CD4-positive, alpha-beta T cell treated with Interleukin-4 for 1 hour (primary cell): ENCODE measurements around the gene MCC.

Source experiments
- DNase-seq, 2 donors: peaks; one replicate each; pipeline ENCODE4 v3.0.0-alpha.2; 2020 to 2022

The MCC gene

DNA sequence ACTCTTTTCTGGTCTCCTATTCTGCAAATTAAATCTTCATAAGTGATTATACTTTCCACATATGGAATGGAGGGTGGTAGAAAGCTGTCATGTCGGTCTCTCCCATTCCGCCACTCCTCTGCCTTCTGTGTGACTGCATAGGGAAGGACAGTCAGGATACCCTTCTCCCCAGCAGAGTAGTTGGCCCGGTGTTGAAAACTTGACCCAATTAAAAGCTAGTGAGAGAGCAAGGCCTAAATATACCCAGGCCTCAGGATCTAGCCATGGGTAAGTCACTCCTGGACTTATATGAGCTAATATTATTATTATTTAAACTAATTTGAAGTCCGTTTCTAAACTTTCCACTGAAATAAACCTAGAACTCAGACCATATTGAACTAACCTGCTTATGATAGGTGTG lies 248.2 kb downstream of the MCC start:
- no peak for DNase-seq

- no peak for DNase-seq
Measured at GRCh38 chr5:113237893-113238292, 250.4 kb downstream of the MCC start.

DNA sequence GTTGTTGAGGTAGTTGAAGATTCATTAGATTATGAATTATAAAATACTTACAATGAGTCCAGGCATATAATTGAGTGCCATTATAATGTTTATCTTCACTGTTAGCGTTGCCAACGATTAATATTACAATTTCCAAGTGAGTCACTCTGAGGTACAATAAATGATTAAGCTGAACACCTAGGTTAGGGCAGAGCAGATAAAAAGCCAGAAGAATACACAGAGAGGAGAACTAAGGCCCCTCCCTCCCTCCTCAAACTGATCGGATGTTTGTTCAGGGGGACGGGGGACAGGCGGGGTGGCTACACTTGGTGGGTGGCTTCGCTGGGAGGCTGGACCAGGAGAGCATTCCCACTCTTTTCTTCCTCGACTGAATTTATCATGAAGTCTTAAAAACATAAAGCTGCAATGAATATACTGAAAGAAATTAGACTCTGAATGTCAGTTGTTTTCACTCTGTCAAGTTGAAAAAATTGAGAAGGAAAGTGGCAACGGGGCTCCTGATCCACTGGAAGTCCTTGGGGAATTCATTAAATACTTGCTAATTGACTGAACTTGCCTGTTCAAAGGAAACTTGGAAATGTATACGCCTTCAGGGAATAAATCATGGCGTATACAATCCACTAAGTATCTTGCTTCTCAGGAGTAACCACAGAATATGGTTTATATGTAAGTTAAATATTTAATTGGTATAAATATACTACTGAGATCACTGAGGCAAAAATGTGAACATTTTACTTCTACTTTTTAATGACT lies 251.5 kb downstream of the MCC start:
- DNase-seq = no peak

DNA sequence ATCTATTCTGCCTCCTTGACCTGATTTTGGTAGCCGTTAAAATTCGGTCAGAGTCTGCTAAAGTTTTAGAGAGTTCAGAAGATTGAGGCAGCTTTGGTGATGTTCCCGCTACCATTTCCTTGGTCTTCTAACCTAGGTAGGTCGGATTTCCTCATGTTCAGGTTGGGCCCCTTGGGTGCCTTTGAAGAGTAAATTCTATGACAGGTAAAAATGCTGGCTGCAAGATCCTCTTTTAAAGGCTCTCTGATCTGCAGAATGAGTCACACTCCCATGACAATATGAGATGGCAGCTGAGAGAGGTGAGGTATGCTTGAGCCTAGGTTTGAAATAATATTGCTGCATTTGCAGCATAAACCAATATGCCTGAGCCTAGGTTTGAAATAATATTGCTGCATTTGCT lies 252.4 kb downstream of the MCC start:
- DNase-seq = no peak

GRCh38 chr5:113234546-113234945 lies 253.7 kb downstream of the MCC start:
- no peak for DNase-seq

DNA sequence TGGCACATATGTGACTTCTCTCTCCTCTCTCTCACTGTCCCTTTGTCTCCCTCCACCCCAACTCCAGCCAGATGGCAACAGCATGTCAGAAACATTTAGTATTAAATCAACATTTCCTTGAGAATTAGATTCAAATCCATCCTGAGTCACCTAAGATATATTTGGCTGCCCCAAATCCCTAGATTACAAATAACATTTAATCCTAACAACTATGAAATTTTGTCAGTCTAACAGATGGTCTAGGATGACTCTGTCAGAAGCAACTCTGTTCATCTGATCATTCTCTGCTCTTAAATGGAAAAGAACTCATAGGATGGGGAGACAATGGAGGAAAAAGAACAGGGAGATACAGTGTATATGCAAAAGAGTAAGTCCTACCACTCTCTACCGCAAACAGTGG lies 254.6 kb downstream of the MCC start:
- DNase-seq = no peak

DNA sequence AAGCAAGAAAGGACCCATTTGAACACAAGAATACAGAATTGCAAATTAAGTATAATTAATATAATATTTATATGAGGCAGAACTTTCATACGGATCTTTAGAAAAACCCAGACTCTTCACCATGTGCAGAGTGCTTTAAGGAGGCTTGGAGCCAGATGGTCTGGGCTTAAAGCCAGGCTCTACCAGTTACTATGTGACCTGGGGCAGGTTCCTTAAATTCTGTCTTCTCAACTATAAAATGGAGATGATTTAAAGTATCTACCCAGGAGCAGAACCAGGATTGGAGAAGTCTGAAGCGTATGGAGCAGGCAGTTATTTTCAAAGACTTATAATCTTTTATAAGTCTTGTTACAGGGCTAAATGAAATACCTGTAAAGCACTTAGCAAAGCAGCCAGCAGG lies 255.6 kb downstream of the MCC start:
- no peak for DNase-seq

DNA sequence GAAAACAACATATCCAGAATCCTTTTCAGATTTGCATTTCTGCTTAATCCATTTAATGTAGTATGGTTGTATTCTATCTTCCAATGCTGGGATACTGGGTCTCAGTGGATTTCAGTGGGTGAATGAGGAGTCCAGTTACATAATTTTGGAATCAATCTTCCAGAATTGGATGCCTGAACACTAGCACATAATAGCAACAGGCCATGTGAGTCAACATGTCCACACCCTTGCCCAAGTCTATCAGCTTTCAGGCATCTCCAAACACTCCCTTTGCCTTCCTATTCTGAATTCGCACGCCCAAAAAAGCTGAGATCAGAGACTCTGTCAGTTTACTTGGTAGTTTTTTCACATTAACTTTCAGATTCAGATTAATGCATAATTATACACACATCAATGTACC lies 256.0 kb downstream of the MCC start:
- DNase-seq = no peak

DNA sequence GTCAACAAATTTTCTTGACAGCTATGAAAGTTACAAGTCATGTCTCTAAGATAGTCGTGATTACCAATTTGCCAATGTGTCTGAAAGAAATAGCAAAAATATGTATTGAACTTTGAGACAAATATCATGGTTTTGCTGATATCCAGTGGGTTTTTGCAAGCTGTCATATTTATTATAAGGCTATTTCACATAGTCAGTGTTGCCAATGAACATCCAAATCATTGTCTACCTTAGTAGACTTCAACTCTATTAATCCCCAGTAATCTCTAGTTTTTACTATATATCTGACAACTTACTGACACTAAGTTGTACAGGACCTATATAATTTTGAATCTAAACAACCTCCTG lies 256.6 kb downstream of the MCC start:
- DNase-seq = no peak

- DNase-seq = no peak
Measured at GRCh38 chr5:113230711-113231652, 257.3 kb downstream of the MCC start.

DNA sequence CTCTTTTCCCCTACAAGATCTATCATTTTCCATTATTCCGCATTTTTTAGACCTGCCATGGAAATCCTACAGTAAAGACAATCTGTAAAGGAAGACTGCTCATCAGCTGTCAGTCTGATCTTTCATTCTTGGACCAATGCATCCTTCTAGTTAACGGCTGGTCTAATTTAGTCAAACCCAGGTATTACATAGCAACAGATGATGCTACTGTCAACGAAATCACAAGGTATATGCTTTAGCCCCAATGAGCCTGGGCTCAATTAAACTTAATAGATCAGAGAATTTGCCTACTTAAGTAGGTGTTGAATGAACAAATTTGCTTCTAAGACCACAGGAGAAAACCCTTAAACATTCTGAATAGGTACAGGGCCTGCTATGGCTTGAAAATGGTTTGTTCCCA lies 260.5 kb downstream of the MCC start:
- DNase-seq = no peak

DNA sequence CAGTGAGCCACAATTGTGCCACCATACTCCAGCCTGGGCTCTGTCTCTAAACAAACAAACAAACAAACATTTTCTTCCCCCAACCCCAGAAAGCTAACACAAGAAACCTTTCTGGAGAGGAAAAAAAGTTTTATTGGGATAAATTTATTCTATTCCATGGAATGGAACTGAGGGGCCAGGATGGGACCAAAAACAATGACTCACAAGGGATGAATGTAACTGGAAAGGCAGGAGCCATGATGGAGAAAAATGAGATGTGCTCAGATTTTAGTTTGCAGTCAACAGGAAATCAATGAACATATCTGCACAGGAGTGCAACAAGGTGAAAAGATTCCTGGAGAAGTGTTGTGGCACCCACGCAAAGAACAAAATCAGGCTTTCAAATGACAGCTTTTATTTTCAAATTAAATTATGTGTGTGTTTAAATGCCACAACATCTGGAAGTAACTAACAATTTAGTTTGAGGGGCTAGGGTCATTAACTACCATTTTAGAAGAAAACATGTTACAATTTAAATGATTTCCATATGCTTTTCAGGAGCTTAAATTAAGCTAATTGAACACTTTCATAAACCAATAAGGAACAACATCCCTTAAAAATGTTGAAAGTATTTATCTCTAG lies 262.0 kb downstream of the MCC start:
- DNase-seq = no peak

GRCh38 chr5:113225259-113225658 lies 263.0 kb downstream of the MCC start:
- DNase-seq = no peak

GRCh38 chr5:113224605-113225065 lies 263.6 kb downstream of the MCC start:
- no peak for DNase-seq

- DNase-seq = no peak
Measured at GRCh38 chr5:113223831-113224604, 264.2 kb downstream of the MCC start.

DNA sequence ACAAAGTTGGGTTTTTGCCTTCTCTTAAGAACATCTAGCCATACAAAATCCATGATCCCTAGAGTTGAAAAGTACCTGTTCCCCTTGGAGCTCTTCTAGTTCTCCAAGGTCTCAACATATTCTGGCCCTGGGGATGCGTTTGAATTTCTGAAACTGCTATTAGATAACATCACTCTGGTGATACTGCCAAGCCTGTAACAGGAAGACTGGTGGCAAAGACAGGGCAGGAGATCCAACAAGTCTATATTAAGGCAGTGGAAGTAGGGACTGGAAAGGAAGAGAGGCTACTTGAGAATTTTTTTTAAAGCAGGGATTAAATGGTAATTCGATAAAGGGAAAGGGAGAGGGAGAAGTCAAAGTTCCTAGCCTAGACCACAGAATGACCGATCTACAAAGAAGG lies 264.9 kb downstream of the MCC start:
- no peak for DNase-seq

GRCh38 chr5:113221294-113222176 lies 266.7 kb downstream of the MCC start:
- no peak for DNase-seq

- DNase-seq = no peak
Measured at GRCh38 chr5:113219695-113220094, 268.6 kb downstream of the MCC start.

DNA sequence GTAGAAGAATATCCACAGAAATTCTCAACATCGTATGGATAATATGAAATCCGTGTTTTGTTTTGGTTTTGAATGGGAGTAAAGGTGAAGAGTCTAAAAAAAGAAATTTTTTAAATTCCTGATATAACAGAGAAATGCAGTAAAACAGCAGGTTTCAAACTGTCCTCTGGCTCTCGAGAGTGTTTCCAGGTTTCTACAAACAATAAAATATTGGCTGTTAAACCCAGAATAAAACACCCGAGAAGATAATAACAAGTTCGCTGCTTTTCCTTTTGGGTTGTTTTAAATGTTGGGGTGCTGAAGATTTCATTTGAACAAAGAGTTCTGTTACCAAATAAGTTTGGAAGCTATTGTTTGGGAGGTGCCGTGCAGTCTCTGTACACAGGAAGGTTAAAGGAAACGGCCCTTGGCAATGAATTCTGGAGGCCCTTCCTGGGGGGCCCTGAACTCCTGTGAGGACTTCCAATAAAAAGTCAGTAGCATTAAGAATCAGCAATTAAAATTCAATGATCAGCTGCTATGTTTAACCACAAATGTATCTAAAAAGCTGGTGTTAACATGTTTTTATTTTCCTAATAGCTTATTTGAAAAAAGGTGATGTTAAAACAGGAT lies 269.2 kb downstream of the MCC start:
- no peak for DNase-seq

DNA sequence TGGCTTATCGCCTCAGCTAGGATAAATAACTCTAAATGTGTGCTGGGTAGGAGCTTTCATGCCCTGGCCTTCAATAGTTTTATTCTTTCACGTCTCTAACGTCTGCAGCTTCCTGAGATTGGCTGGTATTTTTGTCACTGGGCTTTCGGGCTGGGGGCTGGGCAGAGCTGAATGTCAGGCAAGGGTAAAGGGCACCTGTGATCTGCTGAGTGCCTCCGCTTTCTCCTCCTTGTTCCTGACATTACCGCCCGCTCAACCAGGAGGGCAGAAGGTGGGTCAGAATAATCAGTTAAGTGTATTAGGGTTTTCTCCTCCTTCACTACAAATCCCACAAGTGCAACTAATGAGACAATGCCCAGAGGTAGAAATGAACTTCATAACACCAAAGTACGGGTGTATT lies 270.1 kb downstream of the MCC start:
- no peak for DNase-seq

- no peak for DNase-seq
Measured at GRCh38 chr5:113217619-113218184, 270.6 kb downstream of the MCC start.
